ENCODE data around the gene EAPP.

- TF ChIP-seq CTCF (conservative IDR thresholded peaks at IDR 0.05 in 1 of 2, IDR thresholded peaks at IDR 0.05 in 1 of 2; ENCODE audit: extremely low read depth in 1 of 2, insufficient read depth in 1 of 2, low read depth in 1 of 2, low read length in 2 of 2) (no peak), EZH2 (IDR thresholded peaks at IDR 0.05; ENCODE audit: borderline replicate concordance, low read length) (no peak)
Measured at GRCh38 chr14:34479694-34480093, 59.8 kb downstream of the EAPP start.

Data from mammary epithelial cell (primary cell).